NT2/D1 (cell line): ENCODE measurements around the gene GPR179.

Source experiments
- SUZ12 ChIP-seq: IDR thresholded peaks from 2 replicates; pipeline ENCODE4 v1.6.1; 2011; ENCODE audit not compliant: insufficient read length, insufficient read depth; ENCODE audit errors: extremely low read depth
- ZNF274 ChIP-seq: IDR thresholded peaks from 2 replicates; pipeline ENCODE4 v1.6.1; 2011; ENCODE audit warnings: mild to moderate bottlenecking, low read depth, low read length

- no peak for TF ChIP-seq ZNF274
- TF ChIP-seq SUZ12: no peak
Observed at GRCh38 chr17:38333635-38334295, 10.0 kb downstream of the GPR179 start.
